A549 treated with DMSO at 1 μM for 4 hours (cell line): ENCODE data around the gene M6PR. TPM values are rescaled to one million over a fixed set of nuclear protein-coding genes. Genes with fewer than 3 reads are reported as not detected.

Experiments
- total RNA-seq: library from RNA; stranded (reverse); fragments of 200-300 nt; extraction: Qiagen RNA extraction; gene quantifications from 5 replicates; pipeline ENCODE4 v1.2.3, GENCODE V29; 2022; ENCODE audit warnings: low read depth

The M6PR gene
- 159 to 184 TPM (median 172 TPM) in 5 replicates for total RNA-seq

DNA sequence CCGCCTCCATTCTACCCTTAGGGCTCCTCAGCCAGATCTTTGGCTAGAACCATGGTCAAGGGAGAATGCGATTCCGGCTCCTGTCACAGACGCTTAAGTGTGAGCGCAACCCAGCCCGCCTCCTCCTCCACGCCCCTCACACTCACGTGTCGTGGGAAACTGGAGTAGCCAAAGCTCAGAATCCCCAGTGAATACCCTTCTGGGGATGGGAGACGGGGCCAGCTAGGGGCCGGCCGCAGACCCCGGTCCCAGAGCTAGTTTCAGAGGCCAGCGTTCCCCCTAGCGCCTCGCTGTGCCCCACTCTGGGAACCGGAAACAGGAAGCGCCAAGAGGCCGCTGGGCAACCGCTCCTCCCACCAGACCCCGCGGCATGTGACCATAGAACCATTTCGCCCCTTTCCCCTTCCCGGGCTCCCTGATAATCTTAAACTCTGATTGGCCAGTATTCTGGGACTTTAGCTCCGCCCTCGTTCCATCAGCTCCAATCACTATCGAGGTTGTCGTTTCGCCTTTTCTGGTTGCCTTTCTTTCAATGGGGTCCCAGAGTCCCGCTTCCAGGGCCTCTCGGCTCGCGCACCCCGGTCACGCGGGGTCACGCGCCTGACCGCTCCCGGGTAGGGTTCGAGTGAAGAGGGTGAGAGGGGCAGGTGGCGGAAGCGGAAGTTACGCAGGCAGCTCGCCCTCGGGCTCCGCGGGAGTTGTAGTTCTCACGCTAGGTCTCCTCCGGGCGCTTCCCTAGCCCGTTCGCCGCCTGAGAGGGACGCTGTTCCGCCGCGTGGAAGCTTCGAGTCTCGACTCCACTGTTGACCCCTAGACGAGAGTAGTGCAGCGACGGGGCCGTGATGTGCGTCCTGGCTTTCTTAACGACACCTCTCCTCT lies at the start of gene M6PR:
TSS of gene M6PR (minus strand) at position 304 of the 879 bp plus-strand sequence. CDS start 3,241 bp downstream, outside the sequence.

DNA sequence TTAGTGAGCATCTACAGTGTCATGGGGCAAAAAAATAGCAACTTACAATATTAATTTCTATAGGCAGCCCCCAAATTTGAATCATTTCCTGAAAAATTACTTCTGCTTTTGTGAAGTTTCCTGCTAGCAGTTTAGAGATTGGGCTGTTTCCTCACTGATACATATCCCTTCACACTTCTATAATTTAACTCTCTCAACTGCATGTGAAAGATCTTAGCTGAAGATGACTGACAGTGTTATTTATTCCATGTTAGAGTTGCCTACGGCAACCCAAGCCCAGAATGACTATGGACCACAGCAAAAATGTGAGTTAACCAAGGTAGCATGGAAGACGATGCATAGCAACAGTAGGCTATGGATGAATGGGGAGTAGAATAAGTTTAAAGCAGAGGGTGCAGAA lies 40.0 kb upstream of the M6PR start, which contains the start of gene KLRG1:
TSS of gene KLRG1 (plus strand) at position 134 of the 400 bp plus-strand sequence. CDS start at position 224, 90 bp downstream.

DNA sequence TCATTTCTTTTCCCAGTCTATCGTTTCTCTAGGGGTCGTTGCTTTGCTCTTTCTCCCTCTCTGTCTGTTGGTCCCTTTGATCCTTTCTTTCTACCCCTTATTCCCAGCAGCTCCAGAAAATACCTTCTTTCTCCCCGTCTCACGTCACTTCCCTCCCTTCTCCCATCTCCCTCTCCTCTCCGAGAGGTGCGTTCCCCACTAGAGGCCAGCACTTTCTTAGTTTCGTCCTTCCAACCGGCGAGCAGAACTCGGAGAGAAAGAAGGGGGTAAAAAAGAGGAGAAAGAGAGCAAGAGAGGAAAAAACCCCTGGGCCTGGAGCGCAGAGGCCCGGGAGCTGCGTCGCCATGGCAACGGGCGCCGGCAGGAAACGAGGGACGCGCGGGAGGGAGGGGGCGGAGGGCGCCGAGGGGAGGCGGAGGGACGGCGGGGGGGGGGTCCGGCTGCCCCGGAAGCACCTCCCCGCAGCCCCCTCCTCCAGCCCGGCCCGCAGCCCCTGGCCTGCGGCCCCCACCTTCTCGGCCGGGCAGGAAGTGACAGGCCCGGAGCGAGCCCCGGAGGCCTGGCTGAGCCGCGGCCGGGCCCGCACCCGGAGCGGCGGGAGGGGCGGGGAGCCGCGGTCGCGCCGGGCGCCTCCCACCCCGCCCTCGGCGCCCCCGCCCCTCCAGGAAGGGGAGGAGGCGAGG lies 35.3 kb downstream of the M6PR start, which contains the start of gene PHC1:
TSS of gene PHC1 (plus strand) at position 477 of the 683 bp plus-strand sequence. CDS start 3,169 bp downstream, outside the sequence.

Other genes starting within 250 kb of the M6PR start
- not detected in 5 replicates for gene A2ML1, start 127.0 kb downstream of the M6PR start, total RNA-seq
- gene PHC1, start 35.1 kb downstream of the M6PR start, total RNA-seq, result 9.9 to 13.2 TPM (median 10.4 TPM) in 5 replicates
- gene KLRG1, start 39.9 kb upstream of the M6PR start, total RNA-seq, result 0.97 to 2.4 TPM (median 1.6 TPM) in 5 replicates
- not detected in 5 replicates for gene A2M, start 166.3 kb upstream of the M6PR start, total RNA-seq